GM13976 (cell line): ENCODE measurements around the gene SOX1.

Experiments used
- DNase-seq: peaks from one replicate; pipeline ENCODE4 v3.0.0; 2012; ENCODE audit warnings: low spot score
- in situ Hi-C: fragments of 300-500 bp; cut with MboI; formaldehyde crosslinking; loops from one replicate; pipeline ENCODE4 v1.12.0; 2022; ENCODE audit warnings: low sequenced_read_pairs, mixed read lengths, inconsistent platforms; ENCODE audit not compliant: unreplicated experiment
- TF ChIP-seq, protein P1 (sequence below): IDR thresholded peaks from 2 replicates; pipeline ENCODE4 v1.5.1; 2012; ENCODE audit warnings: borderline replicate concordance, mild to moderate bottlenecking; ENCODE audit not compliant: insufficient read depth; ENCODE audit errors: extremely low read depth, missing control alignments, control extremely low read depth

Gene SOX1

GRCh38 chr13:112071102-112071722 lies 4.3 kb downstream of the SOX1 start:
- no peak for DNase-seq
- in situ Hi-C loops: no loop called here
- TF ChIP-seq, protein P1, sequence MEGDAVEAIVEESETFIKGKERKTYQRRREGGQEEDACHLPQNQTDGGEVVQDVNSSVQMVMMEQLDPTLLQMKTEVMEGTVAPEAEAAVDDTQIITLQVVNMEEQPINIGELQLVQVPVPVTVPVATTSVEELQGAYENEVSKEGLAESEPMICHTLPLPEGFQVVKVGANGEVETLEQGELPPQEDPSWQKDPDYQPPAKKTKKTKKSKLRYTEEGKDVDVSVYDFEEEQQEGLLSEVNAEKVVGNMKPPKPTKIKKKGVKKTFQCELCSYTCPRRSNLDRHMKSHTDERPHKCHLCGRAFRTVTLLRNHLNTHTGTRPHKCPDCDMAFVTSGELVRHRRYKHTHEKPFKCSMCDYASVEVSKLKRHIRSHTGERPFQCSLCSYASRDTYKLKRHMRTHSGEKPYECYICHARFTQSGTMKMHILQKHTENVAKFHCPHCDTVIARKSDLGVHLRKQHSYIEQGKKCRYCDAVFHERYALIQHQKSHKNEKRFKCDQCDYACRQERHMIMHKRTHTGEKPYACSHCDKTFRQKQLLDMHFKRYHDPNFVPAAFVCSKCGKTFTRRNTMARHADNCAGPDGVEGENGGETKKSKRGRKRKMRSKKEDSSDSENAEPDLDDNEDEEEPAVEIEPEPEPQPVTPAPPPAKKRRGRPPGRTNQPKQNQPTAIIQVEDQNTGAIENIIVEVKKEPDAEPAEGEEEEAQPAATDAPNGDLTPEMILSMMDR: no peak

GRCh38 chr13:112071723-112072533 lies 5.0 kb downstream of the SOX1 start:
- in situ Hi-C loops: no loop called here
- DNase-seq: no peak
- TF ChIP-seq, protein P1: no peak

- TF ChIP-seq, protein P1: no peak
- no peak for DNase-seq
- in situ Hi-C loops: no loop called here
These were observed 5.7 kb downstream of the SOX1 start for GRCh38 chr13:112072534-112073244.

- TF ChIP-seq, protein P1: no peak
- no peak for DNase-seq
- in situ Hi-C loops: no loop called here
These were observed 6.5 kb downstream of the SOX1 start for GRCh38 chr13:112073245-112074138.

GRCh38 chr13:112074139-112074865 lies 7.4 kb downstream of the SOX1 start:
- DNase-seq: no peak
- in situ Hi-C loops: no loop called here

More at GRCh38 chr13:112074139-112074865, 7.4 kb downstream of the SOX1 start:
- TF ChIP-seq, protein P1: no peak
